ENCODE results near the gene SLC38A6.
"Not testable (repeated sequence)": the region's sequence is repeated elsewhere in the genome, so short reads cannot be mapped to it uniquely, and the experiment has no call there.

SLC38A6 gene

DNA sequence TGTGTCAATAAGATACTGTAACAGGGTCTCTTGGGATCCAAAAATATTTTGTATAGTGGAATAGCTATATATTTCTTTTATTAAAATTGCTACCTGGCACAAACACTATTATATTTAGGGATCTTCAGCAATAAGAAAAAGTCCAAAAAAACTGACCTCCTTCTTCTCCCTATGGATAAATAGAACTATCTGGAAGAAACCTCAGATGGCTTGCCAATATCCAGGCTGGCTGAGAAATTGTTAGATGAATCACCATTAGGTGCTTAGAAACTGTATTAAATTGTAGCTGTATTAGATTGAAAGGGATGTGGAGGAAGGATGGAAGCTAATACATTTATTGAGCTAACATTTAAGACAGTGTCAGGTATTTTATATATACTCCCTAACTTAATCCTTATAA lies 66.0 kb downstream of the SLC38A6 start:
- DNase-seq, result no peak
- intact Hi-C loops (cut with DNase I), result no loop called here

DNA sequence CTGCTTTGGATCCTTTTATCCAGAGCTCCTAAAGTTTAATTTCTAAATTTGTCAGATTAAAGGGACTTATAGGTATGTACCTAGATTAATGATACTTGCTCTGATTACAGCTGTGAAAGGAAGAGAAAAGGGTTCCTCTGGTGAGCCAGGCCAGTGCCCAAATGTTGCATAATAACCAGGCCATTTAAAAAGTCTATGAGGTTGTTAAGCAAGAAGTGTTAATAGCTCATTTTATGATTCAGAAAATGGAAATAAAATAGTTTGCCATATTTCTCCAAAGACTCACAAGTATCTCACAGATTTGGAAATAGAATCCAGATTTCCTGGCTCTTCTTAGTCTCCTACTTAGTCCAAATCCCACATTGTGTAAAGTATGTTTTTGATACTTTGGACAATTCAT lies 67.6 kb downstream of the SLC38A6 start:
- intact Hi-C loops (cut with DNase I), result no loop called here
- no peak for DNase-seq

DNA sequence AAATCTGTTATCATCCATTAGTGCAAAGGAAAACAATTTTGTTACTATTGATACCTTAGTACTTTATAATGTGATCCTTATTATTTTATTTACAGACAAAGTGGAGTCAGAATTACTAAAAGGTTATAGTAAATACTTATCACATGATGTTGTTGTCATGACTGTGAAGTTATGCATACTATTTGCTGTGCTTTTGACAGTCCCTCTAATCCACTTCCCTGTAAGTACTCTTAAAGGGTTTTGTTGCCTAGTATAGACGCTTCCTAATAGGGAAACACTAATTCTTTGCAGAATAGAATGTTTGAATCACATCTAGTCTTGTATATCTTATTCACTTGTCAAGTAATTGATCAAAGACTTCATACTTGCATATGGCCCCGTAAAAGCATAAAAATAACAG lies 69.4 kb downstream of the SLC38A6 start:
- DNase-seq, result no peak
- intact Hi-C loops (cut with DNase I), result no loop called here

DNA sequence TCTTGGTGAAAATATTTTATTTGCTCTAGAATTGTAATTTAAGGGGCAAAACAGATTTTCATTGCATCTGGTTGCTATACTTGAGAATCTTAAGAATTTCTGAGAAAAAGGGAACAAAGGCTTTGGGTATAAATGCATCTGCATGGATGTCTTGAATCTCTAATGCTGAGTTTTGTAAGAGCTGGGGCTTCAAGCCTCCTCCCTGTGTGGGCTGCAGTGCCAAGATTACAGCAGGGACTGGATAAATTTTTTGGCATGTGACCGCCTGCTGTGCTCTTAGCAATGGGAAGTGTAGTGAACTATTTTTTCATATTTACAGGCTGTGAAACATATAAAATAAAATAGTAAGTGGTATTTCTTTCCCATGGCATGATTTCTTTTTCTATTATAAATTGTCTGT lies 70.0 kb downstream of the SLC38A6 start:
- intact Hi-C loops (cut with DNase I), result no loop called here
- peak in 4 of 10 donors; percentile 6 to 67 (median 35) for DNase-seq

DNA sequence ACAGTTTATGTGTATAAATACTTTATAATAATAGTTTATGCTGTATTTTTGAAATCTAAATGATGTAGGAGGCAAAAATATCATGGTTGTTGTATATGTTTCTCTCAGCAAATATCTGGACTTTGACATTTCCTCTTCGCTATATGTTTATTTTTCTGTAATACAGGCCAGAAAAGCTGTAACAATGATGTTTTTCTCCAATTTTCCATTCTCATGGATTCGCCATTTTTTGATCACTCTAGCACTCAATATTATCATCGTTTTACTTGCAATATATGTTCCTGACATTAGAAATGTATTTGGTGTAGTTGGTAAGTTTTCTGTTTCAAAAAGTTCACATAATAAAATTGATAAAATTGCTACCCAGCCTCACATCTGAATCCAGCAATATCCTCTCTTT lies 70.6 kb downstream of the SLC38A6 start:
- intact Hi-C loops (cut with DNase I), result no loop called here
- DNase-seq, result no peak

DNA sequence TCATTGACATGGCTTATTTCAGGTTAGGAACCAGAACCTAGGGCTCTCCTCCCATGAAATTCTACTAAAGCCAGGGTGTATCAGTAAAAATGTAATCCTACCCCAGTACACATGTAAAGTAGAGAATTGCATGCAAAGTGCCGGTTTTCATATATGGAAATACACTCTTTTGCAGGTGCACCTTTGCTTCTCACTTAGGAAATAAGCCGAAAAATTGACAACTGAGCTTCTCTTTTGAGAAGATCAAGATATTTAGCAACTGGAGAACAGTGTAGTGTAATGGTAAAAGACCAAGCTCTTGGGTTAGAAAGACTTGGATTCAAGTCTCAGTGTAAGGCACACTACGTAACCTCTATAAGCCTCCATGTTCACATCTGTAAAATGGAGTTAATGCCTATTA lies 82.4 kb downstream of the SLC38A6 start:
- intact Hi-C loops (cut with DNase I), result no loop called here
- no peak for DNase-seq

DNA sequence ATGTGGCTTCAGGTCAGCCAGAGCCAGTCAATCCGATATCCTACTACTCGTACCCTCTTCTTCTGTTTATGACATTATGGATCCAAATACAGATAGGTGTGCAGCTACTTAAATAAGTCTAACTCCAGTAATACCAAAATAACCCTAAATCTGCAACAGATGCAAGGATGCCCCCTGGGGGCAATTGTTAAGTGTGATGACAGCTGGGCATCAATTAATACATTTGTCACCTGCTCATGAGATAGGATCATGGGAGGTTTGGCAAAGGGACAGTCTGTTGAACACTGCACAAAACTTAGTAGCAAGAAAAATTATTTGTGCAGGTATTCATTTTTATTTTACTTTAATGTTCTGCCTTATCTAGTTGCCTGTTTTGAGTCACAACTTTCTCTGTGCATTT lies 83.2 kb downstream of the SLC38A6 start:
- DNase-seq, result no peak
- intact Hi-C loops (cut with DNase I), result no loop called here

DNA sequence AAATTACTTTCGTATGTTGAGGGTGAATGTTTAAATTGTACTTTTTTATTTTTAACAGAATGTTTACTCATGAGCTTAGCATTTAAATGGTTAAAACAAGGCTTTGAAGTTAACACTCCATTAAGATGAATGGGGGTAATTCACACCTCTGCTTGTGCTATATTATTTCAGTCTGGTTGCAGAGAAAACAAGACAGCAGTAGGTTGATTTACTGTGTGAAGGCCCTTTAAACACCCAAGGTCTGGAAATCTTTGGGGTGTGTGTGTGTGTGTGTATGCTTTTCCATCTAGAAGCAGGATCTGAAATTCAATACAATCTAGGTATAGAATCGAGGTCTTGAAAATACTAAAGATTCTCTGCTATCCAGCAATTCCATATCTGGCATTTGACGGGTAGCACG lies 83.8 kb downstream of the SLC38A6 start:
- no peak for DNase-seq
- intact Hi-C loops (cut with DNase I), result no loop called here

DNA sequence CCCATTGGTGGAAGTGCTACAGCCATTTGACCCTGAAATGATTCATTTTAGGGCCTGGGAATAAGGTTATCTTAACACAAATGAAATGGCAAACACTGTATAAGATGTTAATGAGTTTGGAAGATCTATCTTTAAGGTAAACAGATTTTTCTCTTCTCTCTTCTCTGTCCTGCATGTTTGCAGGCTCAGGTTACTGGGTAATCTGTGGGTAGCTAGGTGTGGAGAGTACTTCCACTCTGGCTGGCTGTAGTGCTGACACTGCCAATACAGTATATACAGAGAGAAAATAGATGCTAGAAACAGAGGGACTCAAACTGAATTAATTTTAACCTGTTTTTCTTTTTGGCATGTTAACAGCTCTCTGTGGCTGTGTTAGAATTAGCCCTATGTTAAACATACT lies 84.6 kb downstream of the SLC38A6 start:
- no peak for DNase-seq

DNA sequence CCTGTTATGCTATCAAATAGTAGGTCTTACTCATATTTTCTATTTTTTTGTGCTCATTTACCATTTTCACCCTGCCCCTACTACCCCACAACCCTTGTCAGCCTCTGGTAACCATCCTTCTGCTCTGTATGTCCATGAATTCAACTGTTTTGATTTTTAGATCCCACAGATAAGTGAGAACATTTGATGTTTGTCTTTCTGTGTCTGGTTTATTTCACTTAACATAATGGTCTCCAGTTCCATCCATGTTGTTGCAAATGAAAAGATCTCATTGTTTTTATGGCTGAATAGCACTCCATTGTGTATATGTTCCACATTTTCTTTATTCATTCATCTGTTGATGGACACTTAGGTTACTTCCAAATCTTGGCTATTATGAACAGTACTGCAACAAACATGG lies 91.4 kb downstream of the SLC38A6 start:
- DNase-seq; intact Hi-C loops (cut with DNase I): not testable (repeated sequence)

More for the DNA sequence above, 84.6 kb downstream of the SLC38A6 start:
- intact Hi-C loops (cut with DNase I), result no loop called here

DNA sequence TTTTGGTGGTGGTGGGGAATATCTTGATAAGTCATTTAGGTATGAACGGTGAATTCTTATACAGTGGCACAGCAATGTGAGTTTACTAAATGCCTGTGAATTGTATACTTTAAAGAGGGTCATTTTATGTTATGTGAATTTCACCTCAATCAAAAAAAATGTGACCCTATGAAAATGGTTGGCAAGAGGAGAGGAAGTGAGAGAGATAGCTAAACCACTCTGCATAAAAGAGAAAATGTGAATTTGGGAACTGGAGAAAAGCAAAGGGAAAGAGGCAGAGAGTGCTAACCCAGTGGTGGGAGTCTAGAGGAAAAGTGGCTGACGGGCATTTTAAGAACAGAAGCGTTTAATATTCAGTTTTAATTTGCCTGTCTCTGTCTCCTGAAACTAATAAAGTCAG lies 93.8 kb downstream of the SLC38A6 start:
- intact Hi-C loops (cut with DNase I), result no loop called here
- no peak for DNase-seq

DNA sequence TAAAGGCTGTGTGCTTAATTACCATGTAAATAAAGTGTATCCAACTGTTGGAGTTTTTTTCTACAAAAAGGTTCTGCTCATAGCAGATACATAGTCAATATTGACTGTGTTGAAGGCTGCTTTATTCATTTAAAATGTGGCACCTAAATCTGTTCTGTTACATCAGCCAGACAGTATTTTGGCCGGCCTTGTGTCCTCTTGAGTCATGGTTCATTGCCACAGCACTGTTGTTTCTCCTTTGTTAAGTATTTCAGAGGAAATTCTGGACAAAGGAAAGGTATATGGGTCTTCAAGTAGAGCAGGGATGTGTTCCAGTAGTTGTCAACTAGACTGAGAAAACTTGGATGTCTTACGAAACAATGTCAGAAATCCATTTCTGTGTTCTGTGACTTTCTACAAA lies 95.5 kb downstream of the SLC38A6 start:
- no peak for DNase-seq
- intact Hi-C loops (cut with DNase I), result no loop called here

DNA sequence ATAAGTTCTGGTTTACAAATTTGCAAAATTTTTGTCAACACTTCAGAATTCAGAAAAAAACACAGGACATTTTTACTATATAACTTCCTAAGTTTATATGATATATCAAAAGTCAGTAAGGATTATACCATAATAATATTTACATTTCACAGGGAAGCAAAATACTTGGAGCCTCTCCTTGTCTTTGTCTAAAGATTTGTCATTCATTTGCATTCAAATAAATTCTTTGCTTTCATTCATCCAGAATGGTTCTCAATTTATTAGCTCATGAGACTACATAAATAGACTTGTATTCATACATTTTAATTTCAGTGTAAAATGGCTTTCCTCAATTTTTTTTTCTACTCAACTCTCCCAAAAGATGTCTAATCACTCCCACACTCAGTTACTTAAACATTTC lies 96.4 kb downstream of the SLC38A6 start:
- DNase-seq, result no peak
- intact Hi-C loops (cut with DNase I), result no loop called here

DNA sequence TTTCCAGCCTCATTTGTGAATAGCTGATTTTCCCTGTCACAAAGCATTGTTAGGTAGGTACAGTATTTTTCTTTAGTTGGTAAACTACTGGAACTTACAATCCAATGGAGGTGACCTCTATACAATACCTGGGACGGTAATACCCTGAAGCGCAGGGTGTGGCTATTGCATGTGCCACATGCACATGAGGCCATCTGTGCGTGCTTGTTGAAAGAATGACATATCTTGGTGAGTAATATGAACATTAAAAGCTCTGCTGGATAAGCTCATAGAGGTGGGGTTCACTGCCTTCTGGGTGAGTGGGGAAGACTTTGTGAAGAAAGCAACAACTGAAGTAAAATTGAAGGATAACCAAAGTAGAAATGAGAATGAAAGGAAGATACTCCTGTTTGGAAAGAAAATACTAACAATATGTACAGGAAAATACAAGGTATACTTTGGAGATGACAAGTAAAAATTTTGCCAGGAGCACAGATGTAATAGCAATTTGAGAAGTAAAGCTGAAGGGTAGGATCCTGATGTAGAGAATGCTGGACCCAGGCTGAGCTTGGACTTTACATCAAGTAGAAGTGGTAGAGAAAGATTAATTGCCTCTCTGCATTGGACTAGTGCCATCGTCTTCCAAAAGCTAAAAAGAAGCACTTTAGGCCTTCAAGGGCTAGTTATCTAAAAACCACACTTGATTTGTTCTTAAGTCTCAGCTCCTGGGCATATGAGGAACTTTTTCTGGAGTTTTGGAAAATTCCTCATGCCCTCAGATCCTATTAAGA lies 97.1 kb downstream of the SLC38A6 start:
- no peak for DNase-seq
- intact Hi-C loops (cut with DNase I), result no loop called here

DNA sequence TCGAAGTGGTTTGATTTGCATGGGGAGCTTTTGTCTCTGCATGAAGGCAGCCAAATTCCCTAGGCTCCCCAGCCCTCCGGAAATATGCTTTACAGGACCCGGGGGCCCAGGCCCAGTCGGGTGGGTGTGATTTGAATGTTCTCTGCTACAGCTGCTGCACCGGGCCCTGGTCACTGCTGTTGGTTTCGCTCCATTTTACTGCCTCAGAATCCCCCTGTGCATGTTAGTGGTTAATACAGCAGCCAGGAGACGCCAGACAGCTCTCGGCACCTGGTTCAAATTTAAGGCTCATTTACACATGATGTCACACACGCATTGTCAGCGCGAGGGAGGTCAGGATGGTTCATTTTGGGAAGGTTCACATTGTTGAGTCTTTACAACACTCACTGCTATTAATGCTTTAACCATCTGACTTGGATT lies 99.6 kb downstream of the SLC38A6 start:
- intact Hi-C loops (cut with DNase I), result no loop called here
- no peak for DNase-seq

DNA sequence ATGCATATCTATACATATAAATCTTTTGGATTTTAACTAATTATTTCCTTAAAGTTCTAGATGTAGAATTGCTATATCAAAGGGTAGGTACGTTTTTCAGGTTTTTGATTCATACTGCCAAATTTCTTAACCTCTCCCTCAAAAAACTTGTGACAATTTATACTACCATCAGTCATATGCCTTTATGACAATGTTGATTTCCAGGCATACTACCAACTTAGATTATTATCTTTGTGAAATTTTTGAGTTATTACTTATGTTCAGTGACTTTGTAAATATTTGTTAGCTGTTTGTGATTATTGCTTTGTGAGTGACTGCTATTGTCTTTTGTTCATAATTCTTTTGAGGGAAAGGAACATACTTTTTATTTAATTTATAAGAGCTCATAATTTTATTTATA lies 107.0 kb downstream of the SLC38A6 start:
- intact Hi-C loops (cut with DNase I), result no loop called here

DNA sequence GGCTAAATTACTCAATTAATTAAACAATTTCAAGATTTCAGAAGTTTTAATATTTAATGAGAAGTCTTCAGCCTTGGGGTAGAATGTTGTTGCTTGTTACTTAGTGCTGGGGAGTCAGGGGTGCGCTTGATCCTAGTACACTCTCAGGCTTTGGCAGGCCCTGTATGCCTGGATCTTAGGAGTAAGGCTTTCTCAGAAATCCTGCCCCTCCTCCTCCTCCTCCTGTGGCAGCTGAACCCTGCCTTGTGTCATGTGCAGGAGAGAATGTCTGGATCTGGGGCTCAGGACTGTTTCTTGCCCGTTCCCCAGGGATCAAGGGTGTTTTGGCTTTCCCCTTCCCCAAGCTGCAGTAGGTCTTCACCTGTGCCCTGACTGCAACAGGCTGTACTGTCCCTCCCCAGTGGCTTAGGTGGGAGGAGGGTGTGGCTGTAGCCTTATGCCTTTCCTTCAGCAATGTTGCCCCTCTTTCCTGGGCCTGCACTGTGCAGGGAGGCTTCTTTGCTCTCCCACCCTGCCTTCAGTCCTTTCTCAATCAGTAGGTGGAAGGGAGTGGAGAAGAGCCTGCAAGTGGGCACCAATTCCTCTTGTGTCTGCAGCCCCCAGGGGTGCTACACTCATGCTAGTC lies 108.2 kb downstream of the SLC38A6 start:
- intact Hi-C loops (cut with DNase I), result no loop called here
- DNase-seq, result no peak

More for the DNA sequence above, 107.0 kb downstream of the SLC38A6 start:
- DNase-seq, result no peak

DNA sequence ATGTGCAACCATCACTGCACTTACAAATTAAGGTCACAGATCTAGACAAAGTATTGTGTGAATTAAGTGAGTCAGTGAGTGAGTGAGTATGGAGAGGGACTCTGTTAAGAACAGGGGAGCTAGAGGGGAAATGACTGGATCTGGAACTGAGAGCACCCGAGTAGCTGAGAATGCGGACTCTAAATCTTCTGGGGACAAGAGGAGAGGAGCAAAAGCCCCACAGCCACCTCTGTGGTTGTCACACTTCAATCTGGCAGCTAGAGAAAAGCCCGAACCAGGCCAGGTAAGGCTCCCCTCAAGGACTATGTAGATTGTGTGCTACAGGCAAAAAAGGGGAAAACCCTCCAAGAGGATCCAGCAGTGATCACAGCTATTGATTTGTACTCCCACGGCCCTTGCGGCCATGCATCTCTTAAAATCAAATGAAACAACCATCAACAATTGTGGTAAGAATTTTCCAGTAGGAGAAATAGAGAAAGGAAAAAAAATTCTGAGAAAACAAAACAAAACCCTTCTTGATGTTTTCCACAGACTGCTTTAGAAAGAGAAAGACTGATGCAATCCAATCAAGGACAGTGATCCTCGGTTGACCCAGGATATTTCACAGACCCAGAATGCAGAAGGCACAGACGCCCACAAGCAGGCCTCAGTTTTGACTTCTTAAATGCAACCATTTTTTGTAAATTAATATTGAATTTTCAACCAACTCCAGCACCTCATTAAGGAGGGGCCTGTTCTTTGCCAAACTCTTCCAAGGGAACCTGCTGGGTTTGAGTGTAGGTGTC lies 109.6 kb downstream of the SLC38A6 start:
- DNase-seq, result no peak
- intact Hi-C loops (cut with DNase I), result no loop called here

DNA sequence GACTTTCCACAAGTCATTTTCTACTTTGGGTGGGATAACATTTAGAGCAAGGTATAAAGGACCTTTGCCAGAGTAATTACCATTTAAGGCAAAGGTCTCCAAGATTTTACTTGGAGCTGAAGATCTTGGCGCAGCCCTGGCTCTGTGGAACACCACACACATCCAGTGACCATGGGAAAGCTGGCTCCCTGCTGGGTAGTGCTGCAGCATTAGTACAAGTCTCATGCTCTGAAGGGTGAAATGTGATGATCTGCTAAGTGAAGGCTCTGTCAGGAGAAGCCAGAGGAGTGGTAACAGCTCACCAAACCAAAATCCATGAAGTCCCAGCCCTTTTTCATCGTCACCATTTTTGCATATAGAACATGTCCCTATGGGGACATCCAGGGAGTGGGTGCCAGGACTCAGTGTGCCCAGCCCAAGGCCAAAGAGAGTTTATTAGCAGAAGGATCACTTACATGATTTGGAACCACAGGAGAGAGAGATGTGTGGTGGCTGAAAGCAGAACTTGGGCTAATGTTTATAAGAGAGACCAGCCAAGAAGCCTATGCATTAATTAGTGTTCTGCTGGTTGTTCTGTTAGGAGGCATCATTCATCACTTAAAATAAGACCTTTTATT lies 110.7 kb downstream of the SLC38A6 start:
- intact Hi-C loops (cut with DNase I), result no loop called here

DNA sequence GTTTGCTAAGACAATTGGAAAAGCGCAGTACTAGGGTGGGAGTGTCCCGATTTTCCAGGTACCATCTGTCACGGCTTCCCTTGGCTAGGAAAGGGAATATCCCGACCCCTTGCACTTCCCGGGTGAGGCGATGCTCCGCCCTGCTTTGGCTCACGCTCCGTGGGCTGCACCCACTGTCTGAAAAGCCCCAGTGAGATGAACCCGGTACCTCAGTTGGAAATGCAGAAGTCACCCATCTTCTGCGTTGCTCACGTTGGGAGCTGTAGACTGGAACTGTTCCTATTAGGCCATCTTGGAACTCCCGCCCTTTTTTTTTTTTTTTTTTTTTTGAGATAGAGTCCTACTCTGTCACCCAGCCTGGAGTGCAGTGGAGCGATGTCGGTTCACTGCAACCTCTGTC lies 117.1 kb downstream of the SLC38A6 start:
- DNase-seq; intact Hi-C loops (cut with DNase I): not testable (repeated sequence)

More for the DNA sequence above, 110.7 kb downstream of the SLC38A6 start:
- DNase-seq, result no peak

DNA sequence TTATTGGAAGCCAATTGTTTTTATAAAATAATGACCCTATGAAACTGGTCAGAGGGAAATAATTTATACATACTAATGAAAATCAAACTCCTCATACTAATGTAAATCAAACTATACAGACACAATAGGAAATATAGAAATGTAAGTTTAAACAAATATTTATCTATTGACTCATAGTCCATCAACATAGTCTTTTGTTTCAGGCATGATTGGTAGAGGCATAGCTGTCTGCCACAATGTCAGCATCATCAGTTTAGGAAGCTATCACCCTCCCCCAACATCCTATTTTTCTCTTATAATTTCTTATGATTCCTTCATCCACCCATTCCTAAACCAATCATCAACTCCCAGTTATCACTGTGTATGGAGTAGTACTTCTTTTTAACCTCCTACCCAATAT lies 117.7 kb downstream of the SLC38A6 start:
- intact Hi-C loops (cut with DNase I), result no loop called here
- DNase-seq, result no peak

Data from posterior cingulate gyrus (tissue), 11 donors.